ENCODE data around the gene TSPEAR.

TSPEAR gene

GRCh38 chr21:44568667-44569556 lies 142.5 kb downstream of the TSPEAR start:
- Histone ChIP-seq H3K9me3 (ENCODE audit: insufficient read depth, low read length) (no peaks in the 10 kb centered on the region), H2AFZ (ENCODE audit: low read depth, low read length, severe bottlenecking) (no peak overlapping the region), H3K9me2 (replicated peaks; ENCODE audit: insufficient read depth, low read length) (no peaks in the 10 kb centered on the region), H4K20me1 (ENCODE audit: low read depth, low read length) (no peaks in the 10 kb centered on the region), H3F3A (ENCODE audit: insufficient read depth) (no peaks in the 10 kb centered on the region), H3K27ac (ENCODE audit: low read depth, low read length) (no peak overlapping the region), H3K4me2 (ENCODE audit: low read depth, low read length, poor library complexity, severe bottlenecking) (no peak overlapping the region), H3K27me3 (ENCODE audit: low read length) (no peaks in the 10 kb centered on the region), H3K4me3 (ENCODE audit: insufficient read depth, low read length, poor library complexity, severe bottlenecking) (no peak overlapping the region), H3K36me3 (ENCODE audit: low read length) (no peaks in the 10 kb centered on the region), H3K79me2 (ENCODE audit: insufficient read depth, low read length) (no peaks in the 10 kb centered on the region), H3K9ac (ENCODE audit: low read length) (no peak overlapping the region)
- no peak for TF ChIP-seq CTCF (IDR thresholded peaks at IDR 0.05; ENCODE audit: insufficient read depth, low read length, poor library complexity, severe bottlenecking)

- Histone ChIP-seq H3K36me3 (ENCODE audit: low read length) (no peaks in the 10 kb centered on the region), H2AFZ (ENCODE audit: low read depth, low read length, severe bottlenecking) (no peak overlapping the region), H3F3A (ENCODE audit: insufficient read depth) (no peaks in the 10 kb centered on the region), H3K4me2 (ENCODE audit: low read depth, low read length, poor library complexity, severe bottlenecking) (no peak overlapping the region), H3K4me3 (ENCODE audit: insufficient read depth, low read length, poor library complexity, severe bottlenecking) (no peak overlapping the region), H3K27me3 (ENCODE audit: low read length) (no peaks in the 10 kb centered on the region), H4K20me1 (ENCODE audit: low read depth, low read length) (no peaks in the 10 kb centered on the region), H3K9ac (ENCODE audit: low read length) (no peak overlapping the region), H3K27ac (ENCODE audit: low read depth, low read length) (no peak overlapping the region), H3K9me2 (replicated peaks; ENCODE audit: insufficient read depth, low read length) (no peaks in the 10 kb centered on the region), H3K79me2 (ENCODE audit: insufficient read depth, low read length) (no peaks in the 10 kb centered on the region), H3K9me3 (ENCODE audit: insufficient read depth, low read length) (no peaks in the 10 kb centered on the region)
- TF ChIP-seq CTCF (IDR thresholded peaks at IDR 0.05; ENCODE audit: insufficient read depth, low read length, poor library complexity, severe bottlenecking) = no peak
- TF ChIP-seq EZH2phosphoT487 (conservative IDR thresholded peaks at IDR 0.05; ENCODE audit: low read length) = no peak
Measured at GRCh38 chr21:44568261-44568660, 143.1 kb downstream of the TSPEAR start.

GRCh38 chr21:44567481-44568171 lies 143.7 kb downstream of the TSPEAR start:
- Histone ChIP-seq H3K9me2 (replicated peaks; ENCODE audit: insufficient read depth, low read length) (no peaks in the 10 kb centered on the region), H3K27ac (ENCODE audit: low read depth, low read length) (no peak overlapping the region), H3F3A (ENCODE audit: insufficient read depth) (no peaks in the 10 kb centered on the region), H3K9me3 (ENCODE audit: insufficient read depth, low read length) (no peaks in the 10 kb centered on the region), H3K4me2 (ENCODE audit: low read depth, low read length, poor library complexity, severe bottlenecking) (no peak overlapping the region), H3K9ac (ENCODE audit: low read length) (no peak overlapping the region), H3K36me3 (ENCODE audit: low read length) (no peaks in the 10 kb centered on the region), H3K79me2 (ENCODE audit: insufficient read depth, low read length) (no peaks in the 10 kb centered on the region), H4K20me1 (ENCODE audit: low read depth, low read length) (no peaks in the 10 kb centered on the region), H3K27me3 (ENCODE audit: low read length) (no peaks in the 10 kb centered on the region), H2AFZ (ENCODE audit: low read depth, low read length, severe bottlenecking) (no peak overlapping the region), H3K4me3 (ENCODE audit: insufficient read depth, low read length, poor library complexity, severe bottlenecking) (no peak overlapping the region)
- TF ChIP-seq EZH2phosphoT487 (conservative IDR thresholded peaks at IDR 0.05; ENCODE audit: low read length) (no peak), CTCF (IDR thresholded peaks at IDR 0.05; ENCODE audit: insufficient read depth, low read length, poor library complexity, severe bottlenecking) (no peak)

Data from SU-DHL-6 (cell line).